HG02884 (cell line): ENCODE measurements around the gene B4GALNT3.

Experiments
- ATAC-seq: cut with Tn5 transposase; IDR thresholded peaks from one replicate; pipeline ENCODE4 v1.9.1; 2021; ENCODE audit warnings: mild to moderate bottlenecking, moderate library complexity; ENCODE audit not compliant: unreplicated experiment

The B4GALNT3 gene

DNA sequence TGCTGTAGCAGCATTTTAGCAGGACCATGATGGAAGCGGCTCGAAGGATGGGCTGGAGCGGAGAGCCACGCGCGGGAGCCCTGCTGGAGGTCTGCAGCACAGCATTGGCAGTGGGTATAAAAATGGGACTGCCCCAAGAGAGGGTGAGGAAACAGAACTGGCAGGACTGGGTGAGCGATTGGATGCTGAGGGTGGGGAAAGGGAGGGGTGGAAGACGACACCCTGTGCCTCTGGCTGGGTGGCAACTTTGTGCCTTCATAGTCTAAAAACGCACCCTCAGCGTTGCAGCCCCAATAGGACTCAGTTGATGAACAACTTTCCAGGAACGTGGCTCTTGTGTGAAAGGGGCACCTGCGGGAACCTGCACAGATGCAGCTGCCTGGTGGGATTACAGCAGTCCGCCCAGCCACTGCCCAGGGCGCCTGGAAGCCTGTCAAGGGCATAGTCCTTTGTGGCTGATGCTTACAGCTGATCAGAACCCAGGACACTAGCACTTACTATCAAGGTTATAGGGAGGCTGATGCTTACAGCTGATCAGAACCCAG is 130.5 kb downstream of the B4GALNT3 start:
- no peak for ATAC-seq

DNA sequence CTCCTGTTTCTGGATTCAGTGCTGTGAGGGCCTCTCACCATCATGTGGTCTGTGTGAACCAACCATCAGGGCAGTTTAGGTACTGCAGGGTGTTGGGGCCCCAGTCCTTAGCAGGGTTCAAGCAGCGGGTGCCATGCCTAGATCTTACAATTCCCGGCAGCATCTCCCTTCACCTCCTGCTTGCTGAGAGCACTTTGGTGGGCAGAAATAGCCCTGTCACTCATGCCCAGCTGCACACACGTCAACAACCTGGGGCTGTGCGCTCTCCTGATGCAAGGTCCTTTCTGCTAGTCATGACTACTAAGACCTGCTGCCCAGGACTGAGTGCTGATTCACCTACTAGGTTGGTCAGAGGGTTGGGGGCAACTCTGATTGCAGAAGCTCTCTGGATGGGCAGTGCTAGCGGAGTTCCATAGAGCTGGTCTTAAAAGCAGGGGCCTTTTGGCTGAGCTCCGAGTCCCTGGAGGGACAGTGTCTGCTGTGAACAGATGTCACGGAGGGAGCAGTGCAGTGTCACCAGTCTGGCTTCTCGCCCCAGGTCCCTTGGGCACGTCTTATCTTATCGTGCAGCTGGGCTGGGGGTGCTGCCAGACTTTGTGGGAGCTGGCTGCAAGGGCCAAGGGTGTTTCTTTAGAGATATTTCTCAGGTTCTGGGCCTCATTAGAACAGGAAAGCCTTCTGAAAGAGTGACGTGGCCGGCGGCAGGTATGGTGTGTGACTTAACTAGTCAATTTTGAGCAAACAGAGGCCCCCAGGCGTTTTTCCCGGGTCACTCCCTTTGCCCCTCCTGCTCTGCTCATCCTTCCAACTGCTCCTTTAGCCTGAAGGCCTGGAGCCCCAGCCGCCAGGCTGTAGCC is 131.7 kb downstream of the B4GALNT3 start:
- no peak for ATAC-seq

DNA sequence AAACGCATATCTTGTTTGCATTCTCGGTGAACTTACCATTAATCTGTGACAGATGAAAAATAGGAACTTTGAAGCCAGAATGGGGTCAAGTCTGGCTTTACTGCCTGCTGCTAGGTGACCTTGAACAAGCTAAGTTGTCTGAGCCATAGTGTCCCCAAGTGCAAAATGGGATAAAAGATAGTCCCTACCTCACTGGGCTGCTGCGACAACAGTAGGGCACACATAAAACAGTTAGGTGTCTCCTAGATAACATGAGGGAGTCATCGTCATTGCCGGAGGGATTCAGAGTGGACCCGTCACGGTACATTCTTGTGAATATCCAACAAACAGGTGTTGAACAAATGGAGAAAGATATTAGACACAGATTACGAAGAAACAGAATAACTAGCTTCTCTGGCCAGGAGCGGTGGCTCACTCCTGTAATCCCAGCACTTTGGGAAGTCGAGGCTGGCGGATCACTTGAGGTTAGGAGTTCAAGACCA is 132.3 kb downstream of the B4GALNT3 start:
- ATAC-seq = no peak

DNA sequence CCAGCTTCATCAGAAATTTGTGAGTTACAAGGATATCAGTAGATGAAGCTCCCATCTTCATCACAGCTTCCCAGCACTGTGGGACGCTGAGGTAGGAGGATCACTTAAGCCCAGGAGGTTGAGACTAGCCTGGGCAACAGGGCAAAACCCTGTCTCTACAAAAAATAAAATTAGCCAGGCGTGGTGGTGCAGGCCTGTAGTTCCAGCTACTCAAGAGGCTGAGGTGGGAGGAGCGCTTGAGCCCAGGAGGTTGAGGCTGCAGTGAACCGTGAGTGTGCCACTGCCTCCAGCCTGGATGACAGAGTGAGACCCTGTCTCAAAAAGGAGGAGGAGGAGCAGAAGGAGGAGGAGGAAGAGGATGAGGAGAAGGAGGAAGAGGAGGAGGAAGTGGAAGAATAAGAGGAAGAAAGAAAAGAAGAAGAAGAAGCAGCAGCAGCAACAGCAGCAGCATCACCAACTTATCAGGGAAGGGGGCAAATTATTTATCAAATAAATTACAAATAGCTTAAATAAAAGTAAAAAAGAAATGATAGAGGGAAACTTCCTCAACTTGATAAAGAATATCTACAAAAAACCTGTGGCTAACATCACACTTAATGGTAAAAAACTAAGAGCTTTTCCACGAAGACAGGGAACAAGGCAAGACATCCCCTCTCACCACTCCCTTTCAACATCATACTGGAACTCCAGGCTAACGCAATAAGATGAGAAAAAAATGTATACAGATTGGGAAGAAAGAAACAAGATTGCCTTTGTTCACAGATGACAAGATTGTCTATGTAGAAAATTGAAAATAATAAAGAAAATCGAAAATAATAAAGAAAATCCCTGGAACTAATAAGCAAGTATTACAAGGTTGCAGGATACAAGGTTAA is 133.9 kb downstream of the B4GALNT3 start:
- ATAC-seq = no peak

DNA sequence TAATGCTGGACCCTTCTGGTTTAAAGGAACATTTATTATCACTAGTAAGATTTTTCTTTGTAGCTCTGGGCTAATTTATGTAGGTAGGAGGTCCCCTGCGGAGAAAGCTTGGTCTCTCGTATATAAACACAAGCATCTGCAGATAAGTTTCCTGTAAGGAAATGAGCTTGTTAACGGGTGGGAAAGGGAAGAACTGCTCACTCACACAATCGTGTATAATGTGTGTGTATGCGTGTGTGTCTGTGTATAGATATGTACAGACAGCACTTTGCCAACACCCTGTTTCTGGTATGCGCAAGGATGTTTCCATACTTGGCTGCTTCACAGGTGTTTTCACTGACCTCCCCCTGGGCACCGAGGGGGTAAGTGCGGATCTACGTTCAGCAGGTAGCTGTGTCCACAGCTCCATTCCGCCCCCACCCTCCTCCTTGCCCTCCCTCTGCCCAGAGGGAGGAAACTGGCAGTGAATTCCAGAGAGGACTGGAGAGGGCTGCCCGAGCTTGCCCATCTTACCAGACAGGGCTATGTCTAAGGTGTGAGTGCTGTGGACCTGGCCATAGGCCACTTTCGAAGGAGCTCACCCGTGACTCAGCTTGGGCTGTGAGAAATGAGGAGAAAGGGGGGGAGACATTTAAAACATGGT is 138.3 kb downstream of the B4GALNT3 start:
- no peak for ATAC-seq

DNA sequence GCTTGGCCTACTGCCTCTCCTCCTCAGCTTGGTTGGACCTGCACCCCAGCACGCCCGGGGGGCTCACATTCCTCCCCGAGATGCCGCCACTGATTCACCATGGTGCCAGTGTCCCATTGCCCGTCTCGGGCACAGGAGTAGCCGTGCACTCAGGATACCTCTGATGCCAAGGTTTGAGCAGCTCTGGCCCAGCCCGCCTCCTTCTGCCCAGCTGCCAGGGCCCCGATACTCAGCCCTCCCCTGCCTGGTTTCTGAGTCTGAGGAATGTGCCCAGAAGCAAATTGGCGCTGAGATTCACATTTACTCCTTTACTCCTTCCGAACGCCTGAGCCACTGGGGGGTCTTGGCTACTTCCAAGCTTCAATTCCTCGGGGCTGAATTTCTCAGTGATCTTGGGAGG is 140.0 kb downstream of the B4GALNT3 start:
- ATAC-seq = no peak

DNA sequence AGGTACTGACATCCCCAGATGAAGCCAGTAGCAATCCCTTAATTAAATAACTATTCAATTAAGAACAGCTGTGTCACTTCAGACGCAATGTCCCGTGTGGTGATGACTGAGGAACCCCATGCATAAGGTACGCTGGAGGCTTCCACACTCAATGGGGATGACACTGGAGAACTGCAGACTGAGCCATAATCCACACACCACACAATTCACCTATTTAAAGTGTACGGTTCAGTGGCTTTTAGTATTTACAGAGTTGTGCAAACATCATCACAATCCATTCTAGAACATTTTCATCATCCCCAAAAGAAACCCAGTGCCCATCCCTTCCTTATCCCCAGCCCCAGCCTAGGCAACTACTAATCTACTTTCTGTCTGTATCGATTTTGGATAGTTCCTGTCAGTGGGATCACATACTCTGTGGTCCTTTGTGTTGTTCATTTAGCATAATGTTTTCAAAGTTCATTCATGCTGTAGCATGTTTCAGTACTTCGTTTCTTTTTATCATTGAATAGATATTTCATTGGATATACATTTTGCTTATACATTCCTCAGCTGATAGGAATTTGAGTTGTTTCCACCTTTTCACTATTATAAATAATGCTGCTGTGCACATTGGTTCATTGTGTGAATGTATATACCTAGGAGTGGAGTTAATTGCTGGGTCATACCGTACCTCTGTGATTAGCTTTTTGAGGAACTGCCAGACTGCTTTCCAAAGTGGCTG is 142.4 kb downstream of the B4GALNT3 start:
- ATAC-seq = no peak

DNA sequence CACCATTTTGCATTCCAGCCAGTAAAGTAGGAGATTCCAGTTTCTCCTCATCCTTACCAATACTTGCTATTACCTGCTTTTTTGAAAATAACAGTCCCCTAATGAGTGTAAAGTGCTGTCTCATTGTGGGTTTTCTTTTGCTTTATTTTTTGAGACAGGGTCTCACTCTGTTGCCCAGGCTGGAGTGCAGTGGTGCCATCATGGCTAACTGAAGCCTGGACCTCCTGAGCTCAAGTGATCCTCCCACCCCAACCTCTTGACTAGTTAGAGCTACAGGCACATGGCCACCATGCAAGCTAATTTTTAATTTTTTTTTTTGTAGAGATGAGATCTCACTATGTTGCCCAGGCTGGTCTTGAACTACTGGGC is 142.9 kb downstream of the B4GALNT3 start:
- no peak for ATAC-seq

DNA sequence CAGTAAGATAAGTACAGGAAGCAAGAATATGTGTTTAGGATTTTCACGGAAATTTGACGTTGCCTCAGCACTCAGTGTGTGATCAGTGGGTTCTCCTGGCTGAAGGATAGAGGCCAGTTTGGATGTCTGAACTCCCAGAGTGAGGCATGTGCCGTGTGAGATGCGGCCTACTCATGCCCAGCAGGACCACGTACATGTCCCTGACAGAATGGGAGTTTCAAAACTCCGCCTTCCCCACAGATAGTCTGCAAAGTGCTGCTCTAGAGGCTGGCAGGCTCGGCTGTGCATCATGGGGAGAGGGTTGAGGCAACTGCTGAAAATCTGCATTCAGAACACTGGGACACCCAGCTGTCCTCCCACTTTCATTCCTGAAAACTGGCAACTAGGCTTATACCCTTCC is 145.2 kb downstream of the B4GALNT3 start:
- ATAC-seq = no peak

DNA sequence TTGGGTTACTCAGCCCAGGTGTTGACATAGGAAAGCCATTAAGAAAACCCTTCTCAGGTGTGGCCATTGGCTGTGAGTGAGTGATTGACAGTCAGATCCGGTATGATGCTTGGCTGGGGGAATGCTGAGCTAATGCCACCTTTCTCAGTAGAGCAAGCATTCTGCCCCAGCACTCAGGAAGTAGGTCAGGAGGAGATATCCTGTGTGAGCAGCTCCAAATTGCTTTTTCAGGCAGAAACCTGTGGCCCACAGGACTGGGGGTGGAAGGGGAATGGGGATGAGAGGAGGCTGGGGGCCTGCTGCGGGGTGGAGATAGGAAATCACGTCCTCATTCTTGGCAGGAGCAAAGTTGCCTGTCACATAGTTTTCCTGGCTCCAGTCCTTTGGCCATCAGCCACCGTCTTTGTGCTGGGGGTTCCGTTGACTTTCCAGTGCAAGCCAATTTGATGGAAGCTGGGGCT is 147.8 kb downstream of the B4GALNT3 start:
- no peak for ATAC-seq

DNA sequence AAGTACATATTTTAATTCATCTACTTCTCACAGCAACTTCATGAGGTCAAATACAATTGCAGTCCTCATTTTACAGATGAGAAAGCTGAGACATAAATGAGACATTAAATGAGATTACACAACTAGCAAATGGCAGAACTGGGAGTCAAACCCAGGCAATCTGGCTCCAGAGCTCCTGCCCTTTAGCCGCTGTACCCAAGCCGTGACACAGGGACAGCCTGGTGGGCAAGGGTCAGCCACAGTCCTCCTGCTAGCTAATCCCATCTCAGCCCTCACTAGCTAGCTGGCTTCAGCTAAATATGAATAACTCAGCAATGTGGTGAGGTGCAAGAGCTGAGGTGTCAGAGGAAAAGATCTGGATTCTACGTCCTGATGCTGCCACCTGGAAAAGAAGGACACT is 148.7 kb downstream of the B4GALNT3 start:
- no peak for ATAC-seq

DNA sequence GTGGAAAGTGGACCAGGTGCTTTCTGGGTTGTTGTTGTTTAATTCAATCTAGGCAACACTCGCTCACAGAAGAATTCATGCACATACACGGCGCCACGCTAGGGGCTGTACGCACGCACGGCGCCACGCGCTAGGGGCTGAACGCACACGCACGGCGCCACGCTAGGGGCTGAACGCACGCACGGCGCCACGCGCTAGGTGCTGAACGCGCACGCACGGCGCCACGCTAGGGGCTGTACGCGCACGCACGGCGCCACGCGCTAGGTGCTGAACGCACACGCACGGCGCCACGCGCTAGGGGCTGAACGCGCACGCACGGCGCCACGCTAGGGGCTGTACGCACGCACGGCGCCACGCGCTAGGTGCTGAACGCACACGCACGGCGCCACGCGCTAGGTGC is 149.2 kb downstream of the B4GALNT3 start:
- no peak for ATAC-seq

DNA sequence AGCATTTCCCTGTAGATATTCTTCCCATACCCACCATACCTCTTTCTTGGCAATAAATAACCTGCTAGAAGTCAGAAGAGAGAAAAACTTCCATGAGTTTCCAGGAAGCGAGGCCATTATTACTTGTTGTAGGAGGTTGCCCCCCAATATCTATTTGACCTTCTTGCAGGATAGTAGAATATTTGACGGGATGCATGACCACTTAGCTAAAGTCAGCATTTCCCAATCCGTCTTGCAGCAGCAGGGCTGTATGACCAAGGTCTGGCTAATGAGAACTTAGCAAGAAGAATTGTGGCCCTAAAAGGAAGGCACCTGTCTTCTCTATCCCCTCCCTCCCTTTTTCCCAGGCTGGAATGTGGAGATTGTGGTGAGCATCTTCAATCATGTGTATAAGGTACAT is 152.0 kb downstream of the B4GALNT3 start:
- no peak for ATAC-seq

DNA sequence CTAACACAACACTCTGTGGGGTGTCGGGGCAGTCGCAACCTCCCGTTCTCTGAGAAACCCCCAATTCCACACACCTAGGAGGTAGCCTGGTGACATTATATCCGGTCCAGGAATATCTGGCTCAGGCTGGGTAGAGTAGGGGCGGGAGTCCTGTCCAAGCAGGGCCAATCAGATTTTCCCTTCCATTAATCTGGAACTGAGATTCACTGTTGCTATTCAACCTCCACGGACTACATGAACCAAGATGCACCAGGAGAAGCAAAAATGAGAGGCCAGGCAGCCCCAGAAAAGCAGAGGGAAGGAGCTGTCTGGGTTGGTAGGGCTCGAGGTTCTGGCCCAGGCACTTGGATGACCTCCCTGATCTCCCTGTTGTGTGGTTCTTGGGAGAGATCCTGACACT is 152.6 kb downstream of the B4GALNT3 start:
- ATAC-seq = no peak

DNA sequence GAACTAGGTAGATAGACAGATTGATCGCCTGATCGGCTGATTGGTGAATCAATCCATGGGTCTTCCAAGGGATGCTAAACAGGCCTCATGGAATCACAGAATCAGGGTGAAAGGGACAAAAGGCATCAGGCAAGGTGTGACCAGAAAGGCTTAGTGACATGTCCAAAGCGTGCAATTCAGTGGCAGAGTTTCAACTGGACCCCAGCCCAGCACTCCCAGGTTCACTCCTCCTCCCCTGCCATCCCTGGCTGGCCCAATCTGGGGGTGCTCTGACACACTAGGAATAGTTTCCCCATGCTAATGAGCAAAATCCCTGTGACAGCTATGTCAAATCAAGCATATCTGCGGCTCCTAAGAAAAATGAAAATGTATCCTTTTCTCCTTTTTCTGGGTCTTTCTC is 153.1 kb downstream of the B4GALNT3 start:
- ATAC-seq = no peak
